ENCODE measurements around the gene NAB2. TPM values are rescaled to one million over a fixed set of nuclear protein-coding genes. Genes with fewer than 3 reads are reported as not detected.

NAB2 gene
- total and polyA plus RNA-seq, 4 donors = 1.9 to 10.0 (median 6.2) TPM

DNA sequence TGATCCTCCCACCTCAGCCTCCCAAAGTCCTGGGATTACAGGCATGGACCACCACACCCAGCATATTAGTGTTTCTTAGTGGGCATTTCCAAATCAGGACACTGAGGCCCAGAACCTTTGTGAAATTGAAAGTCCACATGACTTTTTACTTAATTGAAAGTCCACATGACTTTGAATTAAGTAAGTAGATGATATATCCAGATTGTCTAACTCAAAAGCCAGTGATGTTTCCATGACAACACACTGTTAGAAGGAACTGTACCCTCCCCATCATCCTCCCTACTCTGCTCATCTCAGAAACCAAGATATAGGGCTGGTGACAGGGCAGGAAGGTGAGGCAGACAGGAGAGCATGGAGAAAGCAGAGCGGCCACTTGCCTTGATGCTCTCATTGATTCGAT lies 46.2 kb upstream of the NAB2 start:
- Histone ChIP-seq H3K9me3 (ENCODE audit: control insufficient read depth in 4 of 4, low read length in 3 of 4) (no peaks in the 10 kb centered on the region), H3K4me1 (ENCODE audit: control insufficient read depth in 4 of 4, insufficient read depth in 4 of 4, low read length in 3 of 4) (no peaks in the 10 kb centered on the region), H3K27ac (ENCODE audit: low read depth in 1 of 2, low read length in 2 of 2) (no peak overlapping the region), H3K4me3 (ENCODE audit: low read depth in 1 of 3, low read length in 3 of 3) (no peak overlapping the region), H3K27me3 (ENCODE audit: control insufficient read depth in 4 of 4, insufficient read depth in 4 of 4, low read length in 3 of 4) (no peaks in the 10 kb centered on the region), H3K9ac (ENCODE audit: low read depth in 1 of 2, low read length in 2 of 2) (no peak overlapping the region), H3K36me3 (ENCODE audit: control insufficient read depth in 4 of 4, insufficient read depth in 3 of 4, low read depth in 1 of 4, low read length in 3 of 4) (no peaks in the 10 kb centered on the region)
- DNase-seq (ENCODE audit: low spot score) = no peak
- 96% methylated on average over 2 of the region's 2 CpGs for WGBS
- no peak for TF ChIP-seq RAD21 (IDR thresholded peaks at IDR 0.05)
- no peak for TF ChIP-seq NR2F2 (IDR thresholded peaks at IDR 0.05)
- no peak for TF ChIP-seq FOXA2 (IDR thresholded peaks at IDR 0.05)
- TF ChIP-seq GABPA (IDR thresholded peaks at IDR 0.05 in 1 of 2, conservative IDR thresholded peaks at IDR 0.05 in 1 of 2) = no peak
- TF ChIP-seq HNF4A (conservative IDR thresholded peaks at IDR 0.05) = no peak
- no peak for TF ChIP-seq YY1 (IDR thresholded peaks at IDR 0.05)
- TF ChIP-seq, protein P1, sequence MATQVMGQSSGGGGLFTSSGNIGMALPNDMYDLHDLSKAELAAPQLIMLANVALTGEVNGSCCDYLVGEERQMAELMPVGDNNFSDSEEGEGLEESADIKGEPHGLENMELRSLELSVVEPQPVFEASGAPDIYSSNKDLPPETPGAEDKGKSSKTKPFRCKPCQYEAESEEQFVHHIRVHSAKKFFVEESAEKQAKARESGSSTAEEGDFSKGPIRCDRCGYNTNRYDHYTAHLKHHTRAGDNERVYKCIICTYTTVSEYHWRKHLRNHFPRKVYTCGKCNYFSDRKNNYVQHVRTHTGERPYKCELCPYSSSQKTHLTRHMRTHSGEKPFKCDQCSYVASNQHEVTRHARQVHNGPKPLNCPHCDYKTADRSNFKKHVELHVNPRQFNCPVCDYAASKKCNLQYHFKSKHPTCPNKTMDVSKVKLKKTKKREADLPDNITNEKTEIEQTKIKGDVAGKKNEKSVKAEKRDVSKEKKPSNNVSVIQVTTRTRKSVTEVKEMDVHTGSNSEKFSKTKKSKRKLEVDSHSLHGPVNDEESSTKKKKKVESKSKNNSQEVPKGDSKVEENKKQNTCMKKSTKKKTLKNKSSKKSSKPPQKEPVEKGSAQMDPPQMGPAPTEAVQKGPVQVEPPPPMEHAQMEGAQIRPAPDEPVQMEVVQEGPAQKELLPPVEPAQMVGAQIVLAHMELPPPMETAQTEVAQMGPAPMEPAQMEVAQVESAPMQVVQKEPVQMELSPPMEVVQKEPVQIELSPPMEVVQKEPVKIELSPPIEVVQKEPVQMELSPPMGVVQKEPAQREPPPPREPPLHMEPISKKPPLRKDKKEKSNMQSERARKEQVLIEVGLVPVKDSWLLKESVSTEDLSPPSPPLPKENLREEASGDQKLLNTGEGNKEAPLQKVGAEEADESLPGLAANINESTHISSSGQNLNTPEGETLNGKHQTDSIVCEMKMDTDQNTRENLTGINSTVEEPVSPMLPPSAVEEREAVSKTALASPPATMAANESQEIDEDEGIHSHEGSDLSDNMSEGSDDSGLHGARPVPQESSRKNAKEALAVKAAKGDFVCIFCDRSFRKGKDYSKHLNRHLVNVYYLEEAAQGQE (IDR thresholded peaks at IDR 0.05) = no peak
- TF ChIP-seq, protein P2, sequence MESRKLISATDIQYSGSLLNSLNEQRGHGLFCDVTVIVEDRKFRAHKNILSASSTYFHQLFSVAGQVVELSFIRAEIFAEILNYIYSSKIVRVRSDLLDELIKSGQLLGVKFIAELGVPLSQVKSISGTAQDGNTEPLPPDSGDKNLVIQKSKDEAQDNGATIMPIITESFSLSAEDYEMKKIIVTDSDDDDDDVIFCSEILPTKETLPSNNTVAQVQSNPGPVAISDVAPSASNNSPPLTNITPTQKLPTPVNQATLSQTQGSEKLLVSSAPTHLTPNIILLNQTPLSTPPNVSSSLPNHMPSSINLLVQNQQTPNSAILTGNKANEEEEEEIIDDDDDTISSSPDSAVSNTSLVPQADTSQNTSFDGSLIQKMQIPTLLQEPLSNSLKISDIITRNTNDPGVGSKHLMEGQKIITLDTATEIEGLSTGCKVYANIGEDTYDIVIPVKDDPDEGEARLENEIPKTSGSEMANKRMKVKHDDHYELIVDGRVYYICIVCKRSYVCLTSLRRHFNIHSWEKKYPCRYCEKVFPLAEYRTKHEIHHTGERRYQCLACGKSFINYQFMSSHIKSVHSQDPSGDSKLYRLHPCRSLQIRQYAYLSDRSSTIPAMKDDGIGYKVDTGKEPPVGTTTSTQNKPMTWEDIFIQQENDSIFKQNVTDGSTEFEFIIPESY (IDR thresholded peaks at IDR 0.05) = no peak
- TF ChIP-seq TAF1 (conservative IDR thresholded peaks at IDR 0.05) = no peak
- TF ChIP-seq EGR1 (IDR thresholded peaks at IDR 0.05; ENCODE audit: low read depth in 2 of 2) = no peak
- TF ChIP-seq RXRA (IDR thresholded peaks at IDR 0.05) = no peak

DNA sequence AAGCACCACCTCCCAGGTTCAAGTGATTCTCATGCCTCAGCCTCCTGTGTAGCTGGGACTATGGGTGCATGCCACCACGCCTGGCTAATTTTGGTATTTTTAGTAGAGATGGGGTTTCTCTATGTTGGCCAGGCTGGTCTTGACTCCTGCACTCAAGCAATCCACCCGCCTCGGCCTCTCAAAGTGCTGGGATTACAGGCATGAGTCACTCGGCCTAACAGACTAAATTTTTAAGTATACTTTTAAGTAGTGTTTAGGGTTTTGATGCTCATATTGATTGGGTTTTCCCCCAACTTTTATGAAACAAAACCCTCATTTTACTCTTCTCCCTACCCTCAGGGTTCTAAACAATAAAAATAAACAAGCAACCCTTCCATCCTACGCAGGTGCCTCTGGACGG lies 44.4 kb upstream of the NAB2 start:
- Histone ChIP-seq H3K27ac (ENCODE audit: low read depth in 1 of 2, low read length in 2 of 2) (no peak overlapping the region), H3K36me3 (ENCODE audit: control insufficient read depth in 4 of 4, insufficient read depth in 3 of 4, low read depth in 1 of 4, low read length in 3 of 4) (no peaks in the 10 kb centered on the region), H3K9ac (ENCODE audit: low read depth in 1 of 2, low read length in 2 of 2) (no peak overlapping the region), H3K27me3 (ENCODE audit: control insufficient read depth in 4 of 4, insufficient read depth in 4 of 4, low read length in 3 of 4) (no peaks in the 10 kb centered on the region), H3K4me3 (ENCODE audit: low read depth in 1 of 3, low read length in 3 of 3) (no peak overlapping the region), H3K9me3 (ENCODE audit: control insufficient read depth in 4 of 4, low read length in 3 of 4) (no peaks in the 10 kb centered on the region), H3K4me1 (ENCODE audit: control insufficient read depth in 4 of 4, insufficient read depth in 4 of 4, low read length in 3 of 4) (no peaks in the 10 kb centered on the region)
- no peak for DNase-seq (ENCODE audit: low spot score)
- TF ChIP-seq GABPA (IDR thresholded peaks at IDR 0.05 in 1 of 2, conservative IDR thresholded peaks at IDR 0.05 in 1 of 2) (no peak), FOXA2 (IDR thresholded peaks at IDR 0.05) (no peak), HNF4G (IDR thresholded peaks at IDR 0.05) (no peak), SP1 (IDR thresholded peaks at IDR 0.05) (no peak), NR2F2 (IDR thresholded peaks at IDR 0.05) (no peak), EGR1 (IDR thresholded peaks at IDR 0.05; ENCODE audit: low read depth in 2 of 2) (no peak), TAF1 (conservative IDR thresholded peaks at IDR 0.05) (no peak), YY1 (IDR thresholded peaks at IDR 0.05) (no peak), HNF4A (conservative IDR thresholded peaks at IDR 0.05) (no peak), RXRA (IDR thresholded peaks at IDR 0.05) (no peak), RAD21 (IDR thresholded peaks at IDR 0.05) (no peak)
- TF ChIP-seq, protein P1 (IDR thresholded peaks at IDR 0.05) = no peak
- TF ChIP-seq, protein P2 (IDR thresholded peaks at IDR 0.05) = no peak
- TF ChIP-seq, protein P3, sequence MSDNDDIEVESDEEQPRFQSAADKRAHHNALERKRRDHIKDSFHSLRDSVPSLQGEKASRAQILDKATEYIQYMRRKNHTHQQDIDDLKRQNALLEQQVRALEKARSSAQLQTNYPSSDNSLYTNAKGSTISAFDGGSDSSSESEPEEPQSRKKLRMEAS (IDR thresholded peaks at IDR 0.05) = no peak
- TF ChIP-seq, protein P4, sequence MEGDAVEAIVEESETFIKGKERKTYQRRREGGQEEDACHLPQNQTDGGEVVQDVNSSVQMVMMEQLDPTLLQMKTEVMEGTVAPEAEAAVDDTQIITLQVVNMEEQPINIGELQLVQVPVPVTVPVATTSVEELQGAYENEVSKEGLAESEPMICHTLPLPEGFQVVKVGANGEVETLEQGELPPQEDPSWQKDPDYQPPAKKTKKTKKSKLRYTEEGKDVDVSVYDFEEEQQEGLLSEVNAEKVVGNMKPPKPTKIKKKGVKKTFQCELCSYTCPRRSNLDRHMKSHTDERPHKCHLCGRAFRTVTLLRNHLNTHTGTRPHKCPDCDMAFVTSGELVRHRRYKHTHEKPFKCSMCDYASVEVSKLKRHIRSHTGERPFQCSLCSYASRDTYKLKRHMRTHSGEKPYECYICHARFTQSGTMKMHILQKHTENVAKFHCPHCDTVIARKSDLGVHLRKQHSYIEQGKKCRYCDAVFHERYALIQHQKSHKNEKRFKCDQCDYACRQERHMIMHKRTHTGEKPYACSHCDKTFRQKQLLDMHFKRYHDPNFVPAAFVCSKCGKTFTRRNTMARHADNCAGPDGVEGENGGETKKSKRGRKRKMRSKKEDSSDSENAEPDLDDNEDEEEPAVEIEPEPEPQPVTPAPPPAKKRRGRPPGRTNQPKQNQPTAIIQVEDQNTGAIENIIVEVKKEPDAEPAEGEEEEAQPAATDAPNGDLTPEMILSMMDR (IDR thresholded peaks at IDR 0.05; ENCODE audit: low read depth, low read length, missing input control) = no peak
- 92% methylated on average over 6 of the region's 6 CpGs for WGBS

Data from liver (tissue), 9 donors.